Bone marrow (tissue), 2 donors: ENCODE measurements around the gene EZH2.

Experiments
- DNase-seq, 2 donors: peaks; one replicate each; lab custom pipeline; 2025; lab: John Stamatoyannopoulos, UW

Gene EZH2

DNA sequence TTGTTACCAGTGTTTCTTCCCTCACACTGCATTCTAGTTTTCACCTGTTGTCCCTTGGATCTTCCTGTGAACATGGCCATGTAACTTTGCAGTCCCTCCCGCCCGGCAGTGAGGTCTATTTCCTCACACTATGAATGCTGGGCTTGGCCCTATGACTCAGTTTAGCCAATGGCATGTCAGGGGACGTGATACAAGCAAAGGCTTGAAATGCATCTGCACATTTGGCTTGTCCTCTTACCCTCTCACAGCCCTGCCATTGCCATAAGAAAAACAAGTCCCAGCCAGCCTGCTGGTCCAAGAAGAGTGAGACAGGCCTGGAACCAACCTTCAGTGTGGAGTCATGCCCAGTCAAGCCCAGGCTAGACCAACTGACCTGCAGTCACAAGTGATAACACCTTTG, 17.1 kb upstream of the EZH2 start:
- DNase-seq = no peak

- DNase-seq = no peak
These were observed 14.9 kb upstream of the EZH2 start for GRCh38 chr7:148898845-148899484.

DNA sequence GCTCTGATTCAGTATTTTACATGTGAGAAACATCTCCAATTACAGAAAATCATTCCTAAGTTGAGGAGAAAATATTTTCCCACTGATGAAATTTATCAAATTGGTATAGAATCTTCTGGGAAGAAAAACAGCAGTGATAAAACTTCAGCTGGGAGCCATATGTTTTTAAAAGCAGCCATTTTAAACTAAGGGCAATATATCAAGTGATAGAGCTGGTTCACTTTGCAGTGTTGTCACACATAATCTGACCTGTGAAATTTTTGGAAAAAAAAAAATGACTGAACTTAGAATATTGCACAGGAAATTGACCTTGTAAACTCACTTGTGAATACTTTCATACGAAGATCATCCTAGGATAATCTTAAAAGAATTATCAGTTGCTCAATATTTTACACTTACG, 10.5 kb upstream of the EZH2 start:
- DNase-seq = no peak

DNA sequence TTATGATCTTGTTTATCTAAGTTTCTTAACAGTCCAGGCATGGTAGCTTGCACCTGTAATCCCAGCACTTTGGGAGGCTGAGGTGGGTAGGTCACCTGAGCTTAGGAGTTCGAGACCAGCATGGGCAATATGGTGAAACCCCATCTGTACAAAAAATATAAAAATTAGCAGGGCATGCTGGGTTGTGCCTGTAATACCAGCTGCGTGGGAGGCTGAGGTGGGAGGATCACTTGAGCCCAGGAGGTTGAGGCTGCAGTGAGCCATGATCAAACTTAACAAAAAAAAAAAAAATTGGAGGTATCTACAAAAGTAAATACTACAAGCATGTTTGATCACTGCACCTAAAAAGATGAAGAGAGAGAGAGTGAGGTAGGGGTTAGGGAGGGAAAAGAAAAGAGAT, 9.0 kb upstream of the EZH2 start:
- DNase-seq = no peak

GRCh38 chr7:148888300-148888699, 4.2 kb upstream of the EZH2 start:
- no peak for DNase-seq

DNA sequence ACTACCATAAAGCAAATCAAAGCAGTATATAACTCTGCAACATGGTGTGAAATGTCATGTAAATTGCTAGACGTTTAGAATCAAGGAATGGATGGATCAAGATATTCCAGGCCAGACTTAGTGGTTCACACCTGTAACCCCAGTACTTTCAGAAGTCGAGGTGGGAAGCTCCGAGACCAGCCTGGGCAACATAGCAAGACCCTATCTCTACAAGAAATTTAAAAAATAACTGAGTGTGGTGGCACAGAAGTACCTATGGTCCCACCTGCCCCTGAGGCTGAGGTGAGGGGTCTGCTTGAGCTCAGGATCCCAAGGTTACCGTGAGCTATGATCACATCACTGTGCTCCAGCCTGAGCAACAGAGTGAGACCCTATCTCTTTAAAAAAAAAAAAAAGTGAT, 2.8 kb upstream of the EZH2 start:
- DNase-seq = no peak

GRCh38 chr7:148884299-148885022, 370 bp upstream of the EZH2 start:
- DNase-seq = peak; percentile 79

DNA sequence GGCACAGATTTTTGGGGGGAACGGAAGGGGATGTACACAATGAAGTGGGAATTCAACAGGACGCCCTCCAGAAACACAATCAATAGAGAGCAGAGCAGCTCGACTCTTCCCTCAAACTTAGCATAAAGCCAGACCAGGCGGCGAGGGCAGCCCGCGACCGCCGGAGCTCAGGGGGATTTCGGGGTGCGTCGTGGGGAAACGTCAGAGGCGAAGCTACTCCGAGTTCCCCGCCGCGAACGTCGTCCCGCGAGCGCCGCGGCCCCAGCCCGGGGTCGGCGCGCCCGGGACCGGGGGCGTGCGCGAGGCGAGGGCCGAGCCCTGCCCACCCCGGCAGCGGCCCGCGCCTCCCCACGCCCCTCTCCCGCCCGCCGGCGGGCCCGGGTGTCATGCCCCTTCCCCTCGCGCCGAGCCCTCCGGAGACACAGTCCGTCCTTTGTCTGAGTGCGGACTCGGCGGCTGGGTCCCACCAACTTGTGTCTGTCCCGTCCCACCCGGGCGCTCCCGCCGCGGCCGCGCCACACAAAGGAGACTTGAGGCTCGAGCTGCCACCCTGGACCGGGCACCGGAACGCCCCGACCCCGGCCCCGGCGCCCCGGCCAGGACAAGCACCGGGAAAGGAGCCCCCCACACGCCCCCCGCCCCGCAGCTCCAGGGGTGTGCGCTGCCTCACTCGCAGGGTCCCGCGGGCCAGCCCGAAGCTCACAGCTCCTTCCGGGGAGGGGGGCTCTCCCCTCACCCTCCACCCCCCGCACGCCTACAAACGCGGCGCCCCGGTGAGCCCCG, 634 bp downstream of the EZH2 start:
- DNase-seq = peak; percentile 7 to 37

GRCh38 chr7:148882841-148883265, 1.2 kb downstream of the EZH2 start:
- DNase-seq = peak in 1 of 2 donors; percentile 7

- DNase-seq = no peak
These were observed 1.9 kb downstream of the EZH2 start for GRCh38 chr7:148882192-148882591.

- DNase-seq = no peak
These were observed 5.8 kb downstream of the EZH2 start for GRCh38 chr7:148878317-148878716.

- no peak for DNase-seq
These were observed 6.6 kb downstream of the EZH2 start for GRCh38 chr7:148877517-148877916.

DNA sequence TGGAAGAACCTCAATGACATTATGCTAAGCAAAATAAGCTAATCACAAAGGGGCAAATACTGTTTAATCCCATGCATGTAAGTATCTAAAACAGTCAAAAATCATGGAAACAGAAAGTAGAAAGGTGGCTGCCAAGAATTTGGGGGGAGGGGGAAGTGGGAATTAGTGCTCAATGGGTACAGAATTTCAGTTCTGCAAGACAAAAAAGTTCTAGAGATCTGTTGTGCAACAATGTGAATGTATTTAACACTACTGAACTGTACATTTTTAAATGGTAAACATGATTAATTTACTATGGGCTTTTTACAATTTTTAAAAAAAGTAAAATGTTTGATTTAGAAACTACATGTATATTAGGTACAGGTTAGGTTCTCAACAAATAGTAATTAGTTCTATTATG, 11.9 kb downstream of the EZH2 start:
- no peak for DNase-seq

- DNase-seq = no peak
These were observed 12.5 kb downstream of the EZH2 start for GRCh38 chr7:148871551-148871950.

DNA sequence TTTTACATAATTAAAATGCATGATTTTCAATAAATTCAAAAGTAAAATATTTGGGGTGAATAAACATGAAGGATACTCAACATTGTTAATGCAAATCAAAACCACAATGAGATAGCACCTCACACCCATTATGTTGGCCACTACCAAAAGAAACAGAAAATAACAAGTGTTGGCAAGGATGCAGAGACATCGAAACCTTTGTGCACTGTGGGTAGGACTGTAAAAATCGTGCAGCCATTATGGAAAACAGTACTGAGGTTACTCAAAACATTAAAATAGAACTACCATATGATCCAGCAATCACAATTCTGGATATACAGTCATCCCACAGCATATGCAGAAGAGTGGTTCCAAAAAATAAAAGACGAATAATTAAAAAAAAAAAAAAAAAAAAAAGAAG, 13.1 kb downstream of the EZH2 start:
- no peak for DNase-seq

- no peak for DNase-seq
These were observed 15.8 kb downstream of the EZH2 start for GRCh38 chr7:148868378-148868674.

GRCh38 chr7:148867596-148868377, 16.3 kb downstream of the EZH2 start:
- no peak for DNase-seq

GRCh38 chr7:148866362-148866761, 17.7 kb downstream of the EZH2 start:
- DNase-seq = no peak

DNA sequence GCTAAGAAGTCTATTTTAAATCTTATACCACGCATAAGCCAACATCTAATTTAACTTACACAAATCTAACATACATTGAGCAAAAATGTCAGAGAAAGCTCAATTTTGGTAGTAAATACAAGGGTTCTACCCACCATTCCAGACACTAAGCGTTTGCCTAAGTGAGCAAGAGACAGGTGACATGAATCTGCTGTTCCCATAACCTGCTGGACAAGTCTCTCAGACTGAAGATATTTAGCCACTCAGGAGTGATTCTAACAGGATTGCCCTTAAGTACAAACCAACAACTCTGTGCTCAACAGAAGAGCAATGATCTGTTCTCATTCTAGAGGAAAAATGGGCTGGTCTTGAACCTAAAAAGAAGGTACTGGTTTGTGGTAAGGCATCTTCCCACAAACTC, 18.8 kb downstream of the EZH2 start:
- no peak for DNase-seq

DNA sequence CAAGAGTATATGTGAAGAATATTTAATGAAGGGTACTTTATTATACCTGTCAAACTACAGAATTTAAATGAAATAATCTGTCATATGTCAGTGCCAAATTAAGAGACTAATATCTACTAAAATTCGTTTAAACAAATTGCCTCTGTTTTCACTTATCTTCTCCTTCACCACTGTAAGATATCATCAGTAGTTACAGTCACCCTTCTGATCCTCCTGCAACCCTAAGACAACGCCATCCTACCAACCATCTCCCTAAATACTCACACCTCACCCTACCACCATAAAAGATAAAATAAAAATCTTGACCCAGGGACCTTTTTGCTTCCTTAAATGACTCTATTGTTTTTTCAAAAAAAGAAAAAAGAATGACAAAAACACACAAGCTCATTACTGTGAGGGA, 20.8 kb downstream of the EZH2 start:
- no peak for DNase-seq

DNA sequence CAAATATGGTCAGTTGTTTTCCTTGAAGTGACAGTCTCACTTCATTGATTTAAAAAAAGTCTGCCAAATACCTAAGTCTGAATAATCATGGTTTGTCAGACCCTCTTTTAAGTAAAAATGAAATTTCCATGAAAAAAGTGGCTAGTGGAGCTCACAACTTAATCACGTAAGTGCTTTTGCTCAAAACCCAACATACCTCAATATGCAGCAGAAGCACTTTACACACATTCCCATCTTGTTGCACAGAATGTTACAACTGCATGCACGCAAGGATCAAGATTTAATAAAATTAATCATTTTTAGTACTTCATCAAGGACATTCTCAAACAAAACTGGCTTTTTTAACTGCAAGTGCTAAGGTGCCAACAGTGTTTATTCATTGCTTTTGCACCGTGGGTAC, 21.6 kb downstream of the EZH2 start:
- DNase-seq = no peak

DNA sequence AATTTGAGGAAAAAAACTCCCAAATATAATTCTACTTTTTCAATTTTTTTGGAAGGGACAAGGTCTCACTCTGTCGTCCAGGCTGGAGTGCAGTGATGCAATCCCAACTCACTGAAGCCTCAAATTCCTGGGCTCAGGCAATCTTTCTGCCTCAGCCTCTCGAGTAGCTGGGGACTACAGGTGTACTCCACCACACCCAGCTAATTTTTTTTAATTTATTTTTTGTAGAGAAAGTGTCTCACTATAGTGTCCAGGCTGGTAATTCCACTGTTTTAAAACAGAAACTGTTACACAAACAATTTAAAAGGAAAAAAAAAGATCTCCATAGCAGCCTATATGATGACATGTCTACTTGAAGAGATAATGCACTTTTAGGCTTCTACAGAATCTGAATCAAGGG, 25.6 kb downstream of the EZH2 start:
- no peak for DNase-seq

DNA sequence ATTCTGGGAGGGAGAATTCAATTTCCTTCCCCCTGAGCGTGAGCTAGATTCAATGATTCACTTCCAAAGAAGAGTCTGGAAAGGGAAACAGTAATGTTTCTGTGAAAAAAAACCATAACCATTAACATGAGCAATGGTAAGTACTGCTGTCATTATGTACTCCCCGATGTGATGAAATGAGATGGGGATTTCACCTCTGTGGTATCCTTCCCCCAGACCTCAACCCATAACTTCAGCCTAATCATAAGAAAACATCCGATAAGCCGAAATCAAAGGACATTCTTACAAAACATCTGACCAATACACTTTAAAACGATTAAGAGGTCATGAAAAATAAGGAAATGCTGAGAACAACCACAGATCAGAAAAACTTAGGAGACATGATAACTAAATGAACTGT, 27.2 kb downstream of the EZH2 start:
- DNase-seq = no peak
